ENCODE data around the gene RABEPK.
A peak's percentile ranks its signal among the peaks of the same experiment; 100 is the strongest.
"Not testable (repeated sequence)": the region's sequence is repeated elsewhere in the genome, so short reads cannot be mapped to it uniquely, and the experiment has no call there.

RABEPK gene

GRCh38 chr9:125202846-125203618 is 2.7 kb downstream of the RABEPK start:
- no peak for DNase-seq

GRCh38 chr9:125204477-125204876 is 4.1 kb downstream of the RABEPK start:
- DNase-seq, result no peak

GRCh38 chr9:125214186-125214585 is 13.8 kb downstream of the RABEPK start:
- DNase-seq, result no peak

- DNase-seq, result no peak
Measured at GRCh38 chr9:125218621-125219020, 18.3 kb downstream of the RABEPK start.

- DNase-seq, result not testable (repeated sequence)
Measured at GRCh38 chr9:125224858-125225257, 24.5 kb downstream of the RABEPK start.

GRCh38 chr9:125227761-125228160 is 27.4 kb downstream of the RABEPK start:
- DNase-seq, result no peak

GRCh38 chr9:125233678-125234077 is 33.3 kb downstream of the RABEPK start:
- DNase-seq, result no peak

- DNase-seq, result not testable (repeated sequence)
Measured at GRCh38 chr9:125234099-125234498, 33.8 kb downstream of the RABEPK start.

GRCh38 chr9:125235804-125236519 is 35.6 kb downstream of the RABEPK start:
- no peak for DNase-seq

- not testable (repeated sequence) for DNase-seq
Measured at GRCh38 chr9:125236520-125237159, 36.3 kb downstream of the RABEPK start.

GRCh38 chr9:125238127-125238914 is 38.0 kb downstream of the RABEPK start:
- no peak for DNase-seq

GRCh38 chr9:125238915-125239446 is 38.6 kb downstream of the RABEPK start:
- no peak for DNase-seq

- DNase-seq, result no peak
Measured at GRCh38 chr9:125239631-125240597, 39.6 kb downstream of the RABEPK start.

GRCh38 chr9:125240649-125240999 is 40.3 kb downstream of the RABEPK start:
- DNase-seq, result no peak

GRCh38 chr9:125241000-125241862 is 40.9 kb downstream of the RABEPK start, which contains the start of gene HSPA5:
Gene HSPA5 (minus strand): TSS chr9:125241343. CDS start chr9:125241126, 217 bp downstream.
- DNase-seq, result peak; percentile 99

GRCh38 chr9:125241863-125242739 is 41.8 kb downstream of the RABEPK start:
- DNase-seq, result no peak

GRCh38 chr9:125243792-125244260 is 43.5 kb downstream of the RABEPK start:
- no peak for DNase-seq

GRCh38 chr9:125246261-125246667 is 45.9 kb downstream of the RABEPK start:
- DNase-seq, result no peak

- DNase-seq, result no peak
Measured at GRCh38 chr9:125254231-125254630, 53.9 kb downstream of the RABEPK start.
